ENCODE results near the gene ECD. TPM values are rescaled to one million over a fixed set of nuclear protein-coding genes. Genes with fewer than 3 reads are reported as not detected.

The ECD gene
- 14.7 TPM for polyA plus RNA-seq (2013, experiment 1 of 2)
- 15.5 TPM for polyA plus RNA-seq (2013, experiment 2 of 2)

GRCh38 chr10:73167783-73168464 is at the start of gene ECD, which contains the start of gene FAM149B1:
Gene ECD, minus strand, starts transcription at chr10:73168008. Its CDS starts 4,071 bp downstream, at chr10:73163937.
Gene FAM149B1, plus strand, starts transcription at chr10:73168119. Its CDS starts 221 bp downstream, at chr10:73168340.
- Histone ChIP-seq H2AK5ac (ENCODE audit: low read depth, low read length) (peak within 1 kb of the TSS; percentile 17), H3K4ac (ENCODE audit: low read length) (no peak within 1 kb of the TSS), H3K36me3 (replicated peaks in 1 of 2; ENCODE audit: control insufficient read depth in 2 of 2, insufficient read depth in 2 of 2, low read length in 2 of 2) (peaks cover 1 to 39% of the 10 kb centered on the region in 2 donors), H3K18ac (ENCODE audit: low read length) (peak within 1 kb of the TSS; percentile 89), H3K9ac (ENCODE audit: low read depth, low read length, poor library complexity) (peak within 1 kb of the TSS; percentile 93), H3K23ac (ENCODE audit: low read depth, low read length, poor library complexity) (peak within 1 kb of the TSS; percentile 99), H3K9me3 (replicated peaks in 1 of 2; ENCODE audit: control insufficient read depth in 2 of 2, insufficient read depth in 1 of 2, low read depth in 1 of 2, low read length in 2 of 2) (no peaks in the 10 kb centered on the region), H3K79me1 (ENCODE audit: low read depth, low read length) (peaks cover 2% of the 10 kb centered on the region), H3K4me3 (ENCODE audit: low read length in 2 of 2) (peak within 1 kb of the TSS; percentile 85 to 96), H4K8ac (ENCODE audit: low read depth, low read length) (peak within 1 kb of the TSS; percentile 83), H3K27me3 (ENCODE audit: control insufficient read depth in 3 of 3, insufficient read depth in 3 of 3, low read depth in 1 of 3, low read length in 3 of 3) (no peaks in the 10 kb centered on the region), H3K27ac (replicated peaks; ENCODE audit: low read length) (peak within 1 kb of the TSS; percentile 60), H2BK15ac (ENCODE audit: low read length) (no peak within 1 kb of the TSS), H3K4me1 (ENCODE audit: control insufficient read depth in 2 of 2, insufficient read depth in 1 of 2, low read depth in 1 of 2, low read length in 2 of 2) (peaks cover 0 to 3% of the 10 kb centered on the region in 2 donors), H2BK120ac (ENCODE audit: low read depth, low read length) (no peak within 1 kb of the TSS), H4K91ac (ENCODE audit: low read depth, low read length, poor library complexity) (peak within 1 kb of the TSS; percentile 93), H3K4me2 (ENCODE audit: insufficient read depth, low read length, poor library complexity, severe bottlenecking) (peak within 1 kb of the TSS; percentile 69), H2AFZ (ENCODE audit: low read length) (peak within 1 kb of the TSS; percentile 93), H3K14ac (ENCODE audit: low read length) (no peak within 1 kb of the TSS), H2BK5ac (ENCODE audit: low read length) (peak within 1 kb of the TSS; percentile 56), H2BK12ac (ENCODE audit: low read length) (no peak within 1 kb of the TSS)
- peak; percentile 94 for DNase-seq (ENCODE audit: low spot score)
- WGBS, 2 donors (ENCODE audit: extremely low coverage in 2 of 2, insufficient read length in 2 of 2, insufficient replicate concordance in 1 of 2): no CpG with 5 or more reads among the region's 49 CpGs

- Histone ChIP-seq H3K23ac (ENCODE audit: low read depth, low read length, poor library complexity) (no peak overlapping the region), H3K79me1 (ENCODE audit: low read depth, low read length) (no peaks in the 10 kb centered on the region), H3K18ac (ENCODE audit: low read length) (no peak overlapping the region), H3K14ac (ENCODE audit: low read length) (no peak overlapping the region), H2BK15ac (ENCODE audit: low read length) (no peak overlapping the region), H3K4ac (ENCODE audit: low read length) (no peak overlapping the region), H4K91ac (ENCODE audit: low read depth, low read length, poor library complexity) (no peak overlapping the region), H2BK12ac (ENCODE audit: low read length) (no peak overlapping the region), H2AFZ (ENCODE audit: low read length) (no peak overlapping the region), H4K8ac (ENCODE audit: low read depth, low read length) (no peak overlapping the region), H3K4me2 (ENCODE audit: insufficient read depth, low read length, poor library complexity, severe bottlenecking) (no peak overlapping the region), H2BK120ac (ENCODE audit: low read depth, low read length) (no peak overlapping the region), H3K36me3 (replicated peaks in 1 of 2; ENCODE audit: control insufficient read depth in 2 of 2, insufficient read depth in 2 of 2, low read length in 2 of 2) (peaks cover 6 to 67% of the 10 kb centered on the region in 2 donors), H2BK5ac (ENCODE audit: low read length) (no peak overlapping the region), H2AK5ac (ENCODE audit: low read depth, low read length) (no peak overlapping the region), H3K9me3 (replicated peaks in 1 of 2; ENCODE audit: control insufficient read depth in 2 of 2, insufficient read depth in 1 of 2, low read depth in 1 of 2, low read length in 2 of 2) (peaks cover 0 to 6% of the 10 kb centered on the region in 2 donors), H3K27me3 (ENCODE audit: control insufficient read depth in 3 of 3, insufficient read depth in 3 of 3, low read depth in 1 of 3, low read length in 3 of 3) (no peaks in the 10 kb centered on the region), H3K4me3 (ENCODE audit: low read length in 2 of 2) (no peak overlapping the region), H3K4me1 (ENCODE audit: control insufficient read depth in 2 of 2, insufficient read depth in 1 of 2, low read depth in 1 of 2, low read length in 2 of 2) (no peaks in the 10 kb centered on the region), H3K27ac (replicated peaks; ENCODE audit: low read length) (no peak overlapping the region), H3K9ac (ENCODE audit: low read depth, low read length, poor library complexity) (no peak overlapping the region)
- DNase-seq (ENCODE audit: low spot score): no peak
- WGBS, 2 donors (ENCODE audit: extremely low coverage in 2 of 2, insufficient read length in 2 of 2, insufficient replicate concordance in 1 of 2): no CpG with 5 or more reads among the region's 1 CpG
Observed at GRCh38 chr10:73215749-73216148, 47.9 kb upstream of the ECD start.

DNA sequence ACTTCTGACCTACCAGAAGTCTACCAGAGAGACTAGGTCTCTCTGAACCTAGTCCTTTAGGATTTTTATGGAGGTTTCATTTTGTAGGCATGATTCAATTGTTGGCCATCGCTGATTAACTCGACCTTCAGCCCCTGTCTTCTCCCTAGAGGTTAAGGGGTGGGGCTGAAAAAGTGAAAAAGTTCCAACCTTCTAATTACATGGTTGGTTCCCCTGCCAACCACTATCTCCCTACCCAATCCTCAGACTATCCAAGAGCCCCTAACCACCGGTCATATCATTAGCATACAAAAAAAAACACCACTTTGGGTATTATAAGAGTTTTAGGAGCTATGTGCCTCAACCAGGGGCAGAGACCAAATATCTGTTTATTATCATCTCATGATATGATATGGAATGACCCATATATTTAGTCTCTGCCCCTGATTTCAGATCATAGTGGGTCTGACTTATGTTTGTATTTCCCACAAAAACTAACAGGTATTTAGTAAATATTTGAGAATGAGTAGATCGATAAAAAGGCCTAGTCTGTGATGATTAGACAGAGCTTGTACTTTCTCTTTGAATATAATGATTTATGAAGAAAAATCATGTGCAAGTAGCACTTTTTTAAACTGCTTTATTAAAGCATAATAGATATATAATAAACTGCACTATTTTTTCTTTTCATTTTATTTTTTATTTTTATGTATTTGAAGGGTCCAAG is 43.5 kb upstream of the ECD start:
- Histone ChIP-seq H3K23ac (ENCODE audit: low read depth, low read length, poor library complexity) (no peak overlapping the region), H2BK12ac (ENCODE audit: low read length) (no peak overlapping the region), H3K9ac (ENCODE audit: low read depth, low read length, poor library complexity) (no peak overlapping the region), H3K4ac (ENCODE audit: low read length) (no peak overlapping the region), H4K91ac (ENCODE audit: low read depth, low read length, poor library complexity) (no peak overlapping the region), H2BK15ac (ENCODE audit: low read length) (no peak overlapping the region), H3K27me3 (ENCODE audit: control insufficient read depth in 3 of 3, insufficient read depth in 3 of 3, low read depth in 1 of 3, low read length in 3 of 3) (no peaks in the 10 kb centered on the region), H3K14ac (ENCODE audit: low read length) (no peak overlapping the region), H3K4me1 (ENCODE audit: control insufficient read depth in 2 of 2, insufficient read depth in 1 of 2, low read depth in 1 of 2, low read length in 2 of 2) (no peaks in the 10 kb centered on the region), H4K8ac (ENCODE audit: low read depth, low read length) (no peak overlapping the region), H3K79me1 (ENCODE audit: low read depth, low read length) (no peaks in the 10 kb centered on the region), H3K4me2 (ENCODE audit: insufficient read depth, low read length, poor library complexity, severe bottlenecking) (no peak overlapping the region), H3K18ac (ENCODE audit: low read length) (no peak overlapping the region), H2BK120ac (ENCODE audit: low read depth, low read length) (no peak overlapping the region), H3K27ac (replicated peaks; ENCODE audit: low read length) (no peak overlapping the region), H2AFZ (ENCODE audit: low read length) (no peak overlapping the region), H3K9me3 (replicated peaks in 1 of 2; ENCODE audit: control insufficient read depth in 2 of 2, insufficient read depth in 1 of 2, low read depth in 1 of 2, low read length in 2 of 2) (peaks cover 0 to 3% of the 10 kb centered on the region in 2 donors), H2BK5ac (ENCODE audit: low read length) (no peak overlapping the region), H3K36me3 (replicated peaks in 1 of 2; ENCODE audit: control insufficient read depth in 2 of 2, insufficient read depth in 2 of 2, low read length in 2 of 2) (peaks cover 4 to 64% of the 10 kb centered on the region in 2 donors), H3K4me3 (ENCODE audit: low read length in 2 of 2) (no peak overlapping the region), H2AK5ac (ENCODE audit: low read depth, low read length) (no peak overlapping the region)
- DNase-seq (ENCODE audit: low spot score): no peak
- no CpG with 5 or more reads among the region's 4 CpGs for WGBS, 2 donors (ENCODE audit: extremely low coverage in 2 of 2, insufficient read length in 2 of 2, insufficient replicate concordance in 1 of 2)

Measured in neuronal stem cell (in vitro differentiated cells).